Panc1 (cell line): Measurements from ENCODE around the gene IER5L. TPM values are rescaled to one million over a fixed set of nuclear protein-coding genes. Genes with fewer than 3 reads are reported as not detected.

ENCODE experiments used
- ATAC-seq: fragments of 200-7000 bp; cut with Tn5 transposase; 2 replicates; pipeline ENCODE4 v1.9.1; 2020; ENCODE audit warnings: mild to moderate bottlenecking, moderate library complexity
- BruUV-seq: library from RNA; stranded (reverse); fragments of 400-500 nt; replicated peaks from 2 replicates; lab custom pipeline; 2021; lab: Mats Ljungman, UMichigan
- CTCF ChIA-PET: fragments of 300-600 bp; sonication (Branson Sonifier 250); formaldehyde crosslinking; loops from one replicate; lab custom pipeline; 2022; ENCODE audit warnings: antibody characterized with exemption; lab: Charles Lee
- POLR2A ChIA-PET: fragments of 300-600 bp; sonication (Branson Sonifier 250); formaldehyde crosslinking; loops from one replicate; lab custom pipeline; 2022; ENCODE audit warnings: antibody characterized with exemption; lab: Charles Lee
- DNase-seq: peaks from one replicate; pipeline ENCODE4 v3.0.0-alpha.2; 2010; ENCODE audit warnings: low read depth, low spot score
- H3K27ac ChIP-seq: 2 replicates; pipeline ENCODE4 v1.5.1; 2011; ENCODE audit warnings: mild to moderate bottlenecking, low read length, inconsistent platforms
- H3K27me3 ChIP-seq: fragments of 200-500 bp; sonication (Bioruptor generic); 2 replicates; pipeline ENCODE4 v1.6.0; 2014; ENCODE audit warnings: low read length, inconsistent platforms; ENCODE audit not compliant: control insufficient read depth, insufficient read depth
- H3K36me3 ChIP-seq: fragments of 200-500 bp; sonication (Bioruptor generic); 2 replicates; pipeline ENCODE4 v1.5.1; 2014; ENCODE audit warnings: inconsistent platforms, mild to moderate bottlenecking, low read length, moderate library complexity; ENCODE audit not compliant: control insufficient read depth, insufficient read depth
- H3K4me1 ChIP-seq: 2 replicates; pipeline ENCODE4 v1.5.1; 2011; ENCODE audit warnings: inconsistent platforms, mild to moderate bottlenecking, low read length, moderate library complexity; ENCODE audit not compliant: control insufficient read depth, insufficient read depth
- H3K4me3 ChIP-seq, 2 experiments: 2 replicates each; pipeline ENCODE4 v1.5.1; 2011 to 2012; ENCODE audit warnings: low read depth in 2 of 2, low read length in 2 of 2, mild to moderate bottlenecking in 2 of 2, inconsistent platforms in 1 of 2, moderate library complexity in 1 of 2
- H3K9me3 ChIP-seq: fragments of 200-500 bp; sonication (Bioruptor generic); 2 replicates; pipeline ENCODE4 v1.5.1; 2014; ENCODE audit warnings: low read depth, mild to moderate bottlenecking, inconsistent platforms, low read length, moderate library complexity; ENCODE audit not compliant: control insufficient read depth, insufficient read depth
- POLR2AphosphoS5 ChIP-seq: IDR thresholded peaks from 2 replicates; pipeline ENCODE4 v1.6.1; 2012; ENCODE audit warnings: mild to moderate bottlenecking, low read depth, low read length, moderate library complexity
- SIN3A ChIP-seq: IDR thresholded peaks from 2 replicates; pipeline ENCODE4 v1.6.1; 2012; ENCODE audit warnings: low read depth, mild to moderate bottlenecking, low read length, moderate library complexity, borderline replicate concordance; ENCODE audit not compliant: insufficient read depth
- TCF7L2 ChIP-seq: IDR thresholded peaks from 2 replicates; pipeline ENCODE4 v1.6.1; 2011; ENCODE audit warnings: mild to moderate bottlenecking, low read depth, low read length, inconsistent platforms
- in situ Hi-C: cut with HindIII; loops from 2 replicates; pipeline ENCODE4 v1.10.0; 2016; ENCODE audit warnings: low sequenced_read_pairs, low pct_unique_long_range_greater_than_20kb
- intact Hi-C: fragments of 100-400 bp; cut with micrococcal nuclease; formaldehyde crosslinking; loops from one replicate; pipeline ENCODE4 v1.10.0; 2022; ENCODE audit not compliant: unreplicated experiment
- total RNA-seq: library from RNA; stranded (reverse); gene quantifications from one replicate; pipeline ENCODE4 v1.2.1, GENCODE V29; 2021; ENCODE audit not compliant: unreplicated experiment
- TF ChIP-seq, protein P1 (sequence below), 2 experiments: IDR thresholded peaks; 2 replicates each; pipeline ENCODE4 v1.6.1; 2011 to 2012; ENCODE audit warnings: low read depth in 2 of 2, control low read depth in 1 of 2, low read length in 1 of 2, mild to moderate bottlenecking in 1 of 2, moderate library complexity in 1 of 2; ENCODE audit not compliant: insufficient read depth in 1 of 2
- TF ChIP-seq, protein P2 (sequence below): fragments of 450-650 bp; IDR thresholded peaks from 2 replicates; pipeline ENCODE4 v1.5.1; 2017; ENCODE audit warnings: mild to moderate bottlenecking

IER5L gene
- total RNA-seq, 1 experiment from 2014 or later: 44.6 TPM

DNA sequence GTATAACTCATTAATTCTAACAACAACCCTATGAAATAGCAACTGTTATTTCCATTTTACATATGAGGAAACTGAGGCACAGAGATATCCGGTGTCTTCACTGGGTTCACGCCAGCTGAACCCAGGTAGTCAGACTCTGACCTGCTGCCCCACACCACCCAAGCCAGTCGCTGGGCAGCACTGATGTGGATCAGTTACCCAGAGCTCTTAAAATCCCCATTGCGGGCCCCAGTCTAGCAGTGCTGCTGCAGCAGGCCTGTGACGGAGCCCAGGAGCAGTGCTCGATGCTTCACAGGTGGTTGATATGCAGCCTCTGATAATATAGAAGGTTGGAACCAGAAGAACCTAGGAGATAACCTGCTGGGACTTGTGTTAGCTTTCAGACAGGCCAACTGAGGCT, 42.6 kb downstream of the IER5L start:
- no TSS peak for BruUV-seq
- peaks cover 21% of the 10 kb centered on the region for H3K4me1 ChIP-seq
- ChIA-PET CTCF (interaction anchor here (0.6 kb wide), 2 partner anchors 489 to 491 kb away, joined by 3 to 6 read pairs; partner anchors contain the start of gene NTMT1), POLR2A (interaction anchor here (0.6 kb wide), 1 partner anchor 40 kb away, joined by 4 read pairs; no protein-coding TSS in a partner anchor)
- intact Hi-C loops (loop anchor here (10.0 kb wide), 1 partner anchor 479 kb away; no protein-coding TSS in a partner anchor), in situ Hi-C loops (no loop called here)
- DNase-seq (no peak), ATAC-seq (no peak)
- H3K27ac ChIP-seq: no peak overlapping the region
- peaks cover 2% of the 10 kb centered on the region; the same call in 1 of the 2 replicates for H3K36me3 ChIP-seq
- H3K4me3 ChIP-seq: no peak overlapping the region
- no peaks in the 10 kb centered on the region for H3K9me3 ChIP-seq
- no peaks in the 10 kb centered on the region for H3K27me3 ChIP-seq
- TF ChIP-seq, protein P1, sequence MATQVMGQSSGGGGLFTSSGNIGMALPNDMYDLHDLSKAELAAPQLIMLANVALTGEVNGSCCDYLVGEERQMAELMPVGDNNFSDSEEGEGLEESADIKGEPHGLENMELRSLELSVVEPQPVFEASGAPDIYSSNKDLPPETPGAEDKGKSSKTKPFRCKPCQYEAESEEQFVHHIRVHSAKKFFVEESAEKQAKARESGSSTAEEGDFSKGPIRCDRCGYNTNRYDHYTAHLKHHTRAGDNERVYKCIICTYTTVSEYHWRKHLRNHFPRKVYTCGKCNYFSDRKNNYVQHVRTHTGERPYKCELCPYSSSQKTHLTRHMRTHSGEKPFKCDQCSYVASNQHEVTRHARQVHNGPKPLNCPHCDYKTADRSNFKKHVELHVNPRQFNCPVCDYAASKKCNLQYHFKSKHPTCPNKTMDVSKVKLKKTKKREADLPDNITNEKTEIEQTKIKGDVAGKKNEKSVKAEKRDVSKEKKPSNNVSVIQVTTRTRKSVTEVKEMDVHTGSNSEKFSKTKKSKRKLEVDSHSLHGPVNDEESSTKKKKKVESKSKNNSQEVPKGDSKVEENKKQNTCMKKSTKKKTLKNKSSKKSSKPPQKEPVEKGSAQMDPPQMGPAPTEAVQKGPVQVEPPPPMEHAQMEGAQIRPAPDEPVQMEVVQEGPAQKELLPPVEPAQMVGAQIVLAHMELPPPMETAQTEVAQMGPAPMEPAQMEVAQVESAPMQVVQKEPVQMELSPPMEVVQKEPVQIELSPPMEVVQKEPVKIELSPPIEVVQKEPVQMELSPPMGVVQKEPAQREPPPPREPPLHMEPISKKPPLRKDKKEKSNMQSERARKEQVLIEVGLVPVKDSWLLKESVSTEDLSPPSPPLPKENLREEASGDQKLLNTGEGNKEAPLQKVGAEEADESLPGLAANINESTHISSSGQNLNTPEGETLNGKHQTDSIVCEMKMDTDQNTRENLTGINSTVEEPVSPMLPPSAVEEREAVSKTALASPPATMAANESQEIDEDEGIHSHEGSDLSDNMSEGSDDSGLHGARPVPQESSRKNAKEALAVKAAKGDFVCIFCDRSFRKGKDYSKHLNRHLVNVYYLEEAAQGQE (IDR thresholded peaks at IDR 0.05; ENCODE audit: insufficient read depth in 1 of 2, low read depth in 2 of 2, low read length in 1 of 2): no peak
- TF ChIP-seq TCF7L2 (no peak), SIN3A (no peak), POLR2AphosphoS5 (no peak)
- TF ChIP-seq, protein P2, sequence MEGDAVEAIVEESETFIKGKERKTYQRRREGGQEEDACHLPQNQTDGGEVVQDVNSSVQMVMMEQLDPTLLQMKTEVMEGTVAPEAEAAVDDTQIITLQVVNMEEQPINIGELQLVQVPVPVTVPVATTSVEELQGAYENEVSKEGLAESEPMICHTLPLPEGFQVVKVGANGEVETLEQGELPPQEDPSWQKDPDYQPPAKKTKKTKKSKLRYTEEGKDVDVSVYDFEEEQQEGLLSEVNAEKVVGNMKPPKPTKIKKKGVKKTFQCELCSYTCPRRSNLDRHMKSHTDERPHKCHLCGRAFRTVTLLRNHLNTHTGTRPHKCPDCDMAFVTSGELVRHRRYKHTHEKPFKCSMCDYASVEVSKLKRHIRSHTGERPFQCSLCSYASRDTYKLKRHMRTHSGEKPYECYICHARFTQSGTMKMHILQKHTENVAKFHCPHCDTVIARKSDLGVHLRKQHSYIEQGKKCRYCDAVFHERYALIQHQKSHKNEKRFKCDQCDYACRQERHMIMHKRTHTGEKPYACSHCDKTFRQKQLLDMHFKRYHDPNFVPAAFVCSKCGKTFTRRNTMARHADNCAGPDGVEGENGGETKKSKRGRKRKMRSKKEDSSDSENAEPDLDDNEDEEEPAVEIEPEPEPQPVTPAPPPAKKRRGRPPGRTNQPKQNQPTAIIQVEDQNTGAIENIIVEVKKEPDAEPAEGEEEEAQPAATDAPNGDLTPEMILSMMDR: no peak

DNA sequence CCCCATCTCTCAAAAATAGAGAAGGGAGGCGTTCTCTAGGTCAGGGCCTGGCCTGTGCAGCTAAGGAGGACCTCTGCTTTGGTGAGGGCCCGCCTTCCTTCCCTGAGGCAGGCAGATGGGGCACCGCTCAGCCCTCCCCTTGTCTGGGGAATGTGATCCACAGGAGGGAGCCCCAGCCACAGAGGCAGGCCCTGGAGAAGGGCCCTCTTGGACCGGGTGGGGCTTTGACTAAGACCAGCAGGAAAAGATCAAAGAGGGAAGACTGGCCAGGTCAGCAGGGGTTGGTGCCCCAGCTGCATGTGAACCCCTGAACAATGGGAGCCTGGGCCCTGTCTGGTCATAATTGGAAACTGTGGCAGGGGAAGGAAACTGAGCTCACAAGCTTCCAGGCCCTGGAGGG, 45.0 kb downstream of the IER5L start:
- BruUV-seq: no TSS peak
- H3K27me3 ChIP-seq: no peaks in the 10 kb centered on the region
- CTCF ChIA-PET: no interaction called here
- peaks cover 2% of the 10 kb centered on the region; the same call in 1 of the 2 replicates for H3K36me3 ChIP-seq
- TF ChIP-seq, protein P1 (IDR thresholded peaks at IDR 0.05; ENCODE audit: insufficient read depth in 1 of 2, low read depth in 2 of 2, low read length in 1 of 2): no peak
- no peak for TF ChIP-seq TCF7L2
- no peak for TF ChIP-seq SIN3A
- no peak for TF ChIP-seq POLR2AphosphoS5
- TF ChIP-seq, protein P2: no peak
- POLR2A ChIA-PET: no interaction called here
- no peaks in the 10 kb centered on the region for H3K4me1 ChIP-seq
- no peak for ATAC-seq
- no peak for DNase-seq
- no peak overlapping the region for H3K4me3 ChIP-seq
- H3K9me3 ChIP-seq: no peaks in the 10 kb centered on the region
- in situ Hi-C loops (no loop called here), intact Hi-C loops (loop anchor here (10.0 kb wide), 1 partner anchor 482 kb away; no protein-coding TSS in a partner anchor)
- no peak overlapping the region for H3K27ac ChIP-seq
